Right renal cortex interstitium (tissue), 3 donors: ENCODE results near the gene MSH5. TPM values are rescaled to one million over a fixed set of nuclear protein-coding genes. Genes with fewer than 3 reads are reported as not detected.
"Not testable (repeated sequence)": the region's sequence is repeated elsewhere in the genome, so short reads cannot be mapped to it uniquely, and the experiment has no call there.

Experiments
- DNase-seq, 3 donors: peaks; one replicate each; pipeline ENCODE4 v3.0.0-alpha.2; 2013; ENCODE audit warnings: low read depth in 3 of 3, low spot score in 2 of 3
- polyA plus RNA-seq, 3 donors: library from polyadenylated mRNA; unstranded; fragments of 120-200 nt; gene quantifications; one replicate each; pipeline ENCODE4 v1.2.1, GENCODE V29; 2013; ENCODE audit not compliant: insufficient read length in 3 of 3

Gene MSH5
- polyA plus RNA-seq, 3 donors = 13.8 to 16.7 (median 15.3) TPM

DNA sequence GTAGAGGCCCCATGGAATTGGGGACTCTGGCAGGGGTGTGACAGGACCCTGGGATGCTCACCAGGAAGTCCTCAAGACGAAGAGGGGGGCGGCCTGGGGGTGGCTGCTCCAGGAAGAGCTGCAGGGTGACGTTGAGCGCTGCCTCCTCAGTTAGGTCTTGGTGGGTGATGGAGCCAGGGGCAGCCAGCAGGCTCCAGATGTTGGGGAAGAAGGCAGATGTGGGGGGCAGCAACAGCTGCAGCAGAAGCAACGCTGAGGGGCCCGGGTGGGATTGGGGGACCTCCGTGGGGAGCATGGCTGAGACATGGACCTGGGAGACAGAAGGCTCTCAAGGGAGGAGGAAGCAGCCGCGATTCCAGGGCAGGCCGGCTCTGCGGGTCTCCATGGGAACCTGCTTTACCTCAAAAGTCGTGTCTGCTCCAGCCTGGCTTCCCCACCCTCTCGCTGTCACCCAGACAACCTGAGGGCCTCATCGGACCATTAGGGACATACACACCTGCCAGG, 36.7 kb downstream of the MSH5 start:
- DNase-seq = peak in 1 of 3 donors; percentile 44

DNA sequence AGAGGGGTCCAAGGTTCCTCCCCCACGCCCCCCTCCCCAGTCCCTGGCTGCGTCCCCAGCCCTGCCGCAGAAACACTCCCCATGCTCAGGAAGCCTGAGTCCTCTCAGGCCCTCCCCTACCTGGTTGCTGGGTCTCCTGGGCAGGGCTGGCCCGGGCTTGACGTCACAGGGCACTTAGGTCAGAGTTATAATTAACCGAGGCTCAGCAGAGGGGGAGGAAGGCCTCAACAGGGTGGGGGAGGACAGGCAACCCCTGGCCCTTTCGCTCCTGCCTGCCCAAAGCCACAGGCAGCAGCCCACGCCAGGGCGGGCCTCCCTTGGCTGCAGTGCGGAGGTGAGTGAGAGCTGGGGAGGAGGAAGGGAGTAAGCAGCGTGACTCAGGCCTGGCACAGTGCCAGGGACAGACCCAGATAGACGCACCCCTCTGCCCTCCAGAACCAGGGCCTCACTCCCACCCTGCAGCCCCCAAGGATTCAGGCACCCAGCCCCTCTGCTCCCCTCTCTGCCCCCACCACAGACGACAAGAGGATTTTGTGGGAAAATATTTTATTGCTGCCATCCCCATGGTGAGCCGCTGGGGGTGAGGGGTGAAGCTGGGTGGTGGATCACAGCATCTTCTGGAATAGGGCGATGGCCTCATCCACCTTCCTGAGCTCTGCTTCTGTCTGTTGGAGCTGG, 37.3 kb downstream of the MSH5 start, which contains the start of gene VWA7:
Gene VWA7 (minus strand): TSS at position 340 of the 678 bp plus-strand sequence. CDS start 549 bp downstream, outside the sequence.
- peak in 2 of 3 donors; percentile 72 to 80 for DNase-seq

DNA sequence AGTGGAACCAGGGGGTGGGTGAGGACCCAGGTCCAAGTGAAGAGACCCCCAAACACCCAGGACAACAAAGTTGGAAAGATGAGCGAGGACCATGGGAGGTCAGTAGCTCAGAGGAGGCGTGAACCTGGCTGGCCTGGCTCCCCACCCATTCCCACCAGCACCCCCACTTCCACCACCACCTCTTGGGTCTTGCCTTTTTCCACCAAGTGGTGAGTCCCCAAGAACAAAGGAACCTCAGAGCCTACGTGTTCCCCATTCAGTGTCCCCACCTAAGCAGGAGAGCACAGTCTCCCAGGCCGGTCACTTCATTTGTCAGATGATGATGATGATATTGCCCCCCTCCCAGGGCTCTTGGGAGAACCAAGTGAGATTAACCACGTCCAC, 37.9 kb downstream of the MSH5 start:
- no peak for DNase-seq

DNA sequence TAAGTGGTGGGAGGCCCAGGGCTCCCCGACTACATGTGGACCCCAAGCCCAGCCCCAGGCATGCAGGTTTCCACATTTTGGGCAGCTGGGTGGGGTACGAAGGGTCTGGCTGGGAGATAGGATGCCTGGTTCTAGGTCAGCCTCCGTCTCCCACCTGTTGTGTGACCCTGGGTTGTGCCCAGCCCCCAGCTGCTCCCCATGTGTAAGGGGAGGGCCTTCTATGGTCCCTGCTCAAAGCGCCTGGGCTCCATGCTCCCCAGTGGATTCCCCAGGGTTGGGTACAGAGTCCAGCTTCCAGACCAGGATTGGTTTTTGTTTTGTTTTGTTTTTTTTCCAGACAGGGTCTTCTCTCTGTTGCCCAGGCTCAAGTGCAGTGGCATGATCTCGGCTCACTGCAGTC, 38.4 kb downstream of the MSH5 start:
- DNase-seq = no peak

DNA sequence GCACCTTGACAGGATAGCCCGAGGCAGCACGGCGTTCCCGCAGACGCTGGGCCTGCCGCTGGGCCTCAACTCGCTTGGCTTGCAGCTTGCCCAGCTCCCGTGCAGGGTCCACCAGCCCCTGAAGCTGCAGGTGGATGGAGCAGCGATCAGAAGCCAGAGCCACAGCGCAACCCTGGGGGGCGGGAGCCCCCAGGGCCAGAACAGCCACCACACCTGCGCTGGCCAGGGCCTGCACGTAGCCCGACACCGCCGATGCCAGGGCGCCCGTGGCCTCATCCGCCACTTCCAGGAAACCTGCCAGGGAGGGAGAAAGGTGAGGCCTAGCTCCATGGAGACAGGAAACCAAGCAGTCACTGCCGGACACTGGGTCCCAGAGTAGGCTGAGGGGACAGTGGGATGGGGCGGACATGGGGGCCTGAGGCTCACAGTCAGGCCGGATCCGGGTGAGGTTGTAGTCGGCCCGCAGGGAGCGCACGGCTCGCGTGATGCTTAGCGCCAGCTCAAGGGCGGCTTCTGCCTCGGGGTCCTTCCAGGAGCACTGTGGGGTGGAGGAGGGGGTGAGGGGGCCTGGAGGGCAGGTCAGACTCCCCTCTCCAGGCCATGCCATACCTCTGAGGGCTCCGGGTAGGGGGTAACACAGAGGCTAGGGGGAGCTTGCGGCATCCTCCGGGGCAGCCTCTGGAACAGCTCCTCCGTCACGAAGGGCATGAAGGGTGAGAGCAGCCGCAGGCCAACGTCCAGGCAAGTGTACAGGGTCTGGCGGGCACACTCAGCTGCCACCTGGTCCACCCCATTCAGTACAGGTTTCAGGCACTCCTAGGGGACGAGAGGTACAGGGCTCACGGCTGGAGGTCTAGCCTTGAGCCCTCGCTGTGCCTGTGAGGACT, 39.4 kb downstream of the MSH5 start:
- no peak for DNase-seq

DNA sequence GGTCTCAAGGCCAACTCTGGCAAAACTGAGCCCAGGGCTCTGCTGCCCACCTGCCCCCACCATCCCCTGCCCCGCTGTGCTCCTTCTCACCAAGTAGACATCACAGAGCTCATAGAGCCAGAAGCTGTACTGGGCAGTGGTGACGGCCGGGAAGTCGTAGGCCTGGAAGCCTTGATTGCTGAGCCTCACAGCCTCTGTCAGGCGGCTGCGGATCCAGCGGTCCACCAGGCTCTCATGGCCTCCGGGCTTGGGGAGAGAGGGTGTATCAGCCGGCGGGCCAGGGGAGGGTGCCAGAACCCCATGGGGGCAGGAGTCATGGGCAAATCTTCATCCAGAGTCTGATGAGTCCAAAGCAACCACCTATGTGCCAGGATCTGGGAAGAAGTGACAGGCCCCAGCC, 40.1 kb downstream of the MSH5 start:
- no peak for DNase-seq

DNA sequence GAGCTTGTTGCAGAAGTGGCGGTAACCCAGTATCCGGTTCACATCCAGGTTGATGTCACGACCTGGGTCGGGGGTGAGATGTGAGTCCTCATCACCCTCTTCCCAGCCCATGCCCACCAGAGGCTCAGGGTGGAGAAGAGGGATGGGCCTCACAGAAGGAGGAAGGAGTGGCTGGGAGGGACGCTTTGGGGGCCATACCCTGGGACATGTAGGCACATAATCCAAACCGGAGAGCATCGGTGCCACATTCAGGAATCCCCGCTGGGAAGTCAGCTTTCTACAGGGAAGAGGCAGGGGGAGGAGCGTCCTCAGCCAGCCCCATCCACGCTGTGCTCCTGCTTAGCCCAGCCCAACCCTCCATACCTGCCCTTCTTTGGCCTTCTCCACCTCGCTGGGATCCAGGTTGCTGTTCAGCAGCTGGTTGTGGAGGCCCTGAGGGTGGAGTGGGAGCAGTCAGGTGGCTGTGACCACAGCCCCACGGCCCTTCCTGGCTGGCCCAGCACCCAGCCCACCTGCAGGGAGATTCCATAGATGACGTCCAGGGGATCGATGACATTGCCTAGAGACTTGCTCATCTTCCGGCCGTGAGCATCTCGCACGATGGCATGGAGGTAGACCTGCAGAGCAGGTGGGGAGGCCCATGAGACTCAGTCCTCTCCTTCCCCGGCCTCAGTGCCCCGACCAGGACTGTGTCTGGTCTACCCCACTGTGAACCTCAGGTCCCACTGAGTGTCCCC, 40.9 kb downstream of the MSH5 start:
- no peak for DNase-seq

DNA sequence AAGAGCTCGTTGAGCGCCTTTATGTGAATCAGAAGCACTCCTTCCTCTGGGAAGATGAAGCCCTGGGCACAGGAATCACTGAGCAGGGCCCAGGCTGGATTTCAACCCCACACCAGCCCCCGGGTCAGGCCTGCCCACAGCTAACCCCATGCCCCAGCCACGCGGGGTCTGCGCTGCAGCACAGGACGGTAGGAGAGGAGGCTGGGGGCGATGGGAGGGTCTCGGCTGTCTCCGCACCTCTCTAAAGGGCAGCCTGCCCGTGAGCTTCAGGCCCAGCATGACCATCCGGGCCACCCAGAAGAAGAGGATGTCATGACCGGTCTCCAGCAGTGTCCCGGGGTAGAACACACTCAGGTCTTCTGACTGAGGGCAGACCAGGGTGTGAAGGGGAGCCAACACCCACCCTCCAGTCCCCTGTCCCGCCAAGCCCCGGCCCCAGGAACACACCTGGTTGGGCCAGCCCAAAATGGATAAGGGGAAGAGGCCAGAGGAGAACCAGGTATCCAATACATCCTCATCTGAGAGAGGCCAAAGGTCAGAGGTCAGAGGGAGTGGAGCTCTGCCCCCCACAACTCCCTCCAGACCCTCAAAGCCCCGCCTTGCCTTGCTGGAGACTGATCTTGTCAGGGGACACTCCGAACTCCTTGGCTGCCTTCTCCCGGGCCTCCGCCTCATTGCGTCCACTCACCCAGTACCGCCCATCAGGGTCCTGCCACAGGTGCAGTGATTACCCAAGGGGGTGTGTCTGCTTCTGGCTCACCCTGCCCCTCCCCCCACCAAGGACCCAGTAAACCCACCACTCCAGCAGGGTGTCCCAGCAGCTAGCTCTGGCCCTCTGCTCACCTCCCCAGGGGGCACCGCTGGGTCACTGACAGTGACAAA, 41.7 kb downstream of the MSH5 start:
- no peak for DNase-seq

DNA sequence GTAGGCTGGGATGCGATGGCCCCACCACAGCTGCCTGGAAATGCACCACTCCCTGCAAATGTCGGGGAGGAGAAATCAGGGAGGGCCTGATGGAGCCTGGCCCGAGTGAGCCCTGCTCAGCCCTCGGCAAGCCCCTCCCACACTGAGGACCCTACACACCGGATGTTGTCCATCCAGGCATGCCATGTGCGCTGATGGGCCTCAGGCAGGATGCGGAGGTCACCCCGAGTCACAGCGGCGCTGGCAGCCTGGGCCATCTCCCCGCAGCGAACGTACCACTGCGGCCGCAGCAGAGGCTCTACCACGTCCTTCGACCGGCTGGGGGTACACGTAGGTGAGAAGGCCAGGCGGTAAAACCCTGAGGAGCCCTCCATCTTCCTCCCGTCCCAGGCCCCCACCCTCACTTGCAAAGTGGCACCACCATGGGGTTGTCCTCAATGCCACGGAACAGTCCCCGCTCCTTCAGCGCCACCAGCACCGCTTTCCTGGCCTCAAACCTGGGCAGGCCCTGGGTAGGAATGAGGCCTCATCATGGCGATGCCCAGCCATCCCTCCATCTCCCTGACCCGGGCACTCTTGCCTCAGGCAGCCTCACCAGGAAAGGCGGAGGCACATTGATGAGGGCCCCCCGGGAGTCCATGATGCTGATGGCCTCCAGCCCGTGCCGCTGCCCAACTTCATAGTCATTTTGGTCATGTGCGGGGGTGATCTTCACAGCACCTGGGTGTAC, 42.5 kb downstream of the MSH5 start:
- DNase-seq = no peak

DNA sequence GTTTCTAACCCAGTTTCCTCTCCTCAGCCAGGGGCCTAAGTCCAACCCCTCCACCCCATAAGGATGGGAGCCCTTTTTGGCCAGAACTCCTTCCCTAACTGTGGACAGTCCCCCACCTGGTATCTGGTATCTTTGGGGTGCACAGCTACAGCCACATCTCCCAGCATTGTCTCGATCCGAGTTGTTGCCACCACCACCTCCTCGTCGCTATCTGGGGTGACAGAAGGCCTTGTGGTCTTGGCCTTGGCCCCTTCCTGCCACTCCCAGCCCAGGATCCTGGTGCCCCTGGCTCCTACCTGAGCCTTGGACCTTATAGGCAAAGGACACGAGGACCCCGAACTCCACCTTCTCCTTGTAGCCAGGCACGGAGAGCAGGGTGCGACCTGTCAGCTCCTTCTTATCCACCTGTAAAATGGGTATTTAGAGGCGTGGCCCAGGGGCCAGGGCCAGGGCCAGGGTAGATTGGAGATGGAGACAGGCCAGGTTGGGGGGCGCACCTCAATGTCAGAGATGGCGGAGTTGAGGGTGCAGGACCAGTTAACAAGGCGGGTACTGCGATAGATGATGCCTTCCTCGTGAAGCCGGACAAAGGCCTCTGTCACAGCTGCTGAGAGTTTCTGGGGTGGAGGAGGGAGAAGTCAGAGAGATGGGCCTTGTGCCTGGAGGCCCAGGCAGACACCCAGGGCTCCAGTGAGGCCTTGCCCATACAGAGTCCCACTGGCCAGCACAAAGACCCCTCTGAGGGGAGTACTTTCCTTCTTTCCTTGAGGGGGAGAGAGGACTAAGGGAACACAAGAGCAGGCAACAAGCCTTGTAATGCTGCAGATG, 44.5 kb downstream of the MSH5 start:
- DNase-seq = no peak

DNA sequence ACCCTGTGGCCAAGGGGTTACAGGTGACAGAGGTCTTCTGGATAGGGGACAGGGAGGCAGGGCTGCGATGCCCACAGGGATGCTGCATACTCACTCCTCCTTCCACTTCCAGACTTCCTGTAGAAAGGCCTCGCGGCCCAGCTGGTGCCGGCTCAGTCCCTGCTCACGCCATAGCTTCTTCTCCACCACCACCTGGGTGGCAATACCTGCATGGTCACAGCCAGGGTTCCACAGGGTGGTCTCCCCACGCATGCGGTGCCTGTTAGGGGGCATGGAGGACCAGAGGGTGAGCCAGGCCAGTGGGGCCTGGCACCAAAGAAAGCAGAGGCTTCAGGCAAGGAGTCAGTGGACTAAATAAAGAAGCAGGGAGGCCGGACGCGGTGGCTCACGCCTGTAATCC, 45.7 kb downstream of the MSH5 start:
- DNase-seq = no peak

DNA sequence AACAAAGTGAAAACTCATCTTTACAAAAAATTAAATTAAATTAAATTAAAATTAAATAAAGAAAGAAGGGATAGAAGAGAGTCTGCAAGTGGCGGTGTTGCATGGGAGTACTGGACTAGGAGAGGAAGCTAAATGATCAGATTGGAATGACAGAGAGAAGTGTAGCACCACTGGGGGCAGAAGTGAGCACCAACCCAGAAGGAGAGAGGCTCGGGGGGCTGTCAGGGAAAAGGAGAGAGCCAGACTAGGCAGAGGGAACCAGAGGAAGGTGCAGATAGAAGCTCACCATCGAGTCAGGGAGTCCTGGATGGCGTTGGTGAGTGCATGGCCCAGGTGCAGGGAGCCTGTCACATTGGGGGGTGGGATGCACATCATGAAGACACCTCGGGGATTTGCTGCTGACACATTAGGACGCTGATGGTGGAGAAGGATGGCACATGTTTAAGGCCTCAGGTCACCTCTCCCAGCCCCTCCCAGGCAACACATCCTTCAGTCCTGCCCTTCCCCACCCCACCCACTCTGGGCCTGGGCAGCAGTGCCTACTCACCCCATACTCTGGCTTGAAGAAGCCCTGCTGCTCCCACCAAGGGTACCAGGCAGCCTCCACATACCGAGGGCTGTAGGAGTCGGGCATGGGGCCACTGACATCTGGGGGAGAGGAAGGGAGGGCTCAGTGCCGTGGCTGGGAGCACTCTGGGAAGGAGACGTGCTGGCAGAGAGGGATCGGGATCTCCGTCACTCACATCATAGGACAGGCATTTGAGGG, 51.7 kb downstream of the MSH5 start:
- DNase-seq = no peak

DNA sequence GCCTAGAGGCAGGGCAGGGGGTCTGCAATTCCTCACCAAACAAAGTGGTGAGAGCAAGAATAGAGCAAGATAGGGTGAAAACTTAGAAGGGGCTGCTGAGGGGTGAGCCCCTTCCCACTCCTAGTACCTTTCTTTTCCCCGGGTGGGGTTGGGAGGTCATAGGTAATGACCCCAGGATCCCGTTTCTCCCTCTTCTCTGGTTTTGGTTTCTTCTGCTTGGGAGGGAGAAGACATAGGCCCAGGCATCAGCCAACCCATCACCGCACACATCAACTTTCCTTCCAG, 52.2 kb downstream of the MSH5 start:
- DNase-seq = no peak

DNA sequence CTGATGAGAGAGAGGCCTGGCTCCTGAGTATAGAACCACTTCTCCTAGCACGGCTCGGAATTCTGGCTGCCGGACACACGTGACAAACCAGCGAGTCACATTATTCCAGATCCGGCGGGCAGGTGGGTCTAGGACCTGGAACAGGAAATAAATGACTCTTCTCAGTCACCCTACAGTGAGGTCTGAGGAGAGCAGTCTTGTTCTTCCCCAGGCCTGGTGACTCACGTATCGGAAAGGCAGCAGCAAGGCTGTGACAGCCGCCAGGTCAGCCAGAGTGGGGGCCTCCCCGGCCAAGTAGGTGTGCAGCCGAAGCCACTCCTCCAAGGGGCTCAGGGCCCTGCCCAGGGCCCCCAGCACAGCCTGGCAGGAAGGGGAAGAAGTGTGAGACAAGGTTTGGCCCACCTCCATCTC, 53.0 kb downstream of the MSH5 start:
- DNase-seq = no peak

DNA sequence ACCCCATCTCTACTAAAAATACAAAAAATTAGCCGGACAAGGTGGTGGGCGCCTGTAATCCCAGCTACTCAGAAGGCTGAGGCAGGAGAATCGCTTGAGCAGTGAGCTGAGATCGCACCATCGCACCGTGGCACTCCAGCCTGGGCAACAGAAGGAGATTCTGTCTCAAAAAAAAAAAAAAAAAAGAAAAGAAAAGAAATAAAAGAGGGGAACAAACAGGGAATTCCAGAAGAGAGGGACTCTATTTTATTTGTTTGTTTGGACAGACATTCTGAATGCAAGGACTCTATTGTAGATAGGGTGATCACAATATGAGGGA, 54.1 kb downstream of the MSH5 start:
- not testable (repeated sequence) for DNase-seq

DNA sequence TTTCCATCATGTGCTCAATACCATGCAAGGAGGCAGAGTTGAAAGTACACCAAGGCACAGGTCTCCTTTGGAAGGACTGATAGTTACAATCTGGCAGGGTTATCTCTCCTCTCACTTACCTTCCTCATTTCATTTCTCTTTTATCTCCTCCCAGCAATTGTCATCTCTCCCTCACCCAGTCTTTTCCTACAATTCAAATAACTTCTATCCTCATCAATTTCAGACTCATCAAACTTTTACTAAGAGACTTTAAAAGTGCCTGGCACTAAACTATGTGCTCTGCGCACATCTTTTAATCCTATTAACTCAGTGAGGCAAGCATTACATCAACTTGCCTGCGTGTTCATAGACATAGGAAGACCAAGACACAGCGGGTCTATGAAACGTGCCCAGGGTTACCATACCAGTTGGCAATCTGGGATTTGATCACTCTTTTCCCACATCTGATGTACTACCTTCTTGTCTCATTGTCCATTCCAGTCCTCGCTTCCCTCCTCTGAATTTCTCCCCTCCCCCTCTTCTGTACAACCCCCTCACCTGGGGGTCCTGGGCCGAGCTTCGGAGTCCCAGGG, 54.6 kb downstream of the MSH5 start:
- no peak for DNase-seq

DNA sequence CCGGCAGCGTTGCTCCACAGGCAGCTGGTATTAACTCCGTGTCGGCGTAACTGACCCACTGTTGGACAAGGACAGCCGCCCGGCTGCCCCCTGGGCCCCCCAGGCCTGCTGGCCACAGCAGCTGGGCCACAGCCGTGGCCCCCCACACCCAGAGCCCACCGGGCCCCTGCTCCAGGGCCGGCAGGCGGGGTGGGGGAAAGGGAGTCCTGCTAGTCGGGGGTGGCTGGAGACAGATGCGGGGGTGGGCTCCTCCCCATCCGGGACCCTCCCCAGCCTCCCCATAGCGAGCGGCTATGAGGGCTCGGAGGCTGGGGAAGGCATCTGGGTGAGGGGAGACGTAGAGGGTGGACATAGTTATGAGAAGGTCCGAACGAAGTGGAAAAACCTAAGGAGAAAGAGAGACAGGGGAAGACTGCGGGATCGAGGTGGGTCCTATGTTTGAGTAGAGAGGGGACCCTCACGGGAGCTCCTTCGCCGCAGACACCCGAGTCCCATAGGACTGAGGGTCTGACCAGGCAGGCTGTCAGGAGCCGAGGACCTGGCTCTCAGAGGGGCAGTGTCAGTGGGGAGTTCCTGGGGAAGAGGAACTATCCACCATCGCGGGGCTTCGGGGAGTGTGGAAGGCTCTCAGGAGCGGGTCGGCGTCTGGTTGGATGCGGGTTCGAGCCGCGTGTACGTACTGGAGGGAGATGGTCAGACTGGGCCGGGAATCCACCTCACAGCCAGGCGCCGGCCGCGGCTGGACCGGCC, 55.2 kb downstream of the MSH5 start:
- DNase-seq = no peak
